Astrocyte (in vitro differentiated cells and primary cell): Measurements from ENCODE around the gene LYPD4.

Experiments
- CTCF ChIP-seq: IDR thresholded peaks from 2 replicates; pipeline ENCODE4 v1.5.1; 2011; ENCODE audit warnings: low read depth, mild to moderate bottlenecking, inconsistent platforms, low read length, moderate library complexity; ENCODE audit not compliant: insufficient read depth
- EZH2 ChIP-seq: IDR thresholded peaks from 2 replicates; pipeline ENCODE4 v1.6.1; 2012; ENCODE audit warnings: mild to moderate bottlenecking, low read length, inconsistent platforms; ENCODE audit not compliant: insufficient read depth

DNA sequence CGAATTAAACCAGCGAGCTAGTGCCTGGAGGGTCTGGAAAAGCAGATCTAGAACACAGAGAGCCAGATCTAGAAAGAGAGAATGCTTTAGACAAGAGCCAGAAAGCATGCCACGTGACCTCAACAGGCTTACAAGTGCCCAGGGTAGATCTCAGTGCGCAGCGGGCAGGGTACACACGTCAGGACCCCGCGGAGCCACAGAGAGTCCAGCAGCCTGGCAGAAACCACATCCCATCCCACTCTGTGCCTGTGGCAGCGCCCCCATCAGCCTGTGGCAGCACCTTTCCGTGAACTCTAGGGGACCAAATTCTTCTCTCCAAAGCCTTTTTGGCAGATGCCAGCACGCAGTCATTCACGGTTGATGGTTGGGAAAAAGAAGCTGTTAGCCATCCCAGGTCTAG, 44.4 kb upstream of the LYPD4 start:
- TF ChIP-seq EZH2 (no peak), CTCF (no peak)
